SK-N-MC (cell line): Measurements from ENCODE around the gene CDH4.
"Not testable (repeated sequence)": the region's sequence is repeated elsewhere in the genome, so short reads cannot be mapped to it uniquely, and the experiment has no call there.

ENCODE experiments used
- DNase-seq: peaks from one replicate; pipeline ENCODE4 v3.0.0-alpha.2; 2011; ENCODE audit warnings: low read depth, low spot score
- H3K27ac ChIP-seq: fragments of 200-600 bp; sonication (generic); 2 replicates; pipeline ENCODE4 v1.5.1; 2016; ENCODE audit warnings: mixed run types
- H3K36me3 ChIP-seq: fragments of 200-600 bp; sonication (generic); 2 replicates; pipeline ENCODE4 v1.6.1; 2017; ENCODE audit warnings: antibody characterized with exemption, low read length, mixed read lengths; ENCODE audit not compliant: insufficient read depth
- H3K4me3 ChIP-seq: fragments of 200-600 bp; sonication (generic); 2 replicates; pipeline ENCODE4 v1.5.1; 2016
- H3K9ac ChIP-seq: fragments of 200-600 bp; sonication (generic); 2 replicates; pipeline ENCODE4 v1.8.0; 2017; ENCODE audit warnings: mixed run types, mixed read lengths; ENCODE audit not compliant: insufficient read length
- H3K9me3 ChIP-seq: fragments of 200-600 bp; sonication (generic); 2 replicates; pipeline ENCODE4 v1.6.1; 2017; ENCODE audit warnings: low read depth, mild to moderate bottlenecking, antibody characterized with exemption, low read length, moderate library complexity, mixed read lengths
- EZH2 ChIP-seq: fragments of 200-600 bp; sonication (generic); IDR thresholded peaks from one replicate; pipeline ENCODE4 v1.6.1; 2017; ENCODE audit warnings: antibody characterized with exemption
- FOXP2 ChIP-seq: optimal IDR thresholded peaks from 2 replicates; pipeline ENCODE3; 2011; ENCODE audit warnings: mild to moderate bottlenecking, moderate library complexity; ENCODE audit not compliant: insufficient read depth; ENCODE audit errors: extremely low read length, control extremely low read depth
- POLR2AphosphoS5 ChIP-seq: IDR thresholded peaks from 2 replicates; pipeline ENCODE4 v1.6.1; 2012; ENCODE audit warnings: mild to moderate bottlenecking, low read depth, low read length, borderline replicate concordance

The CDH4 gene

GRCh38 chr20:61460261-61461052, 208.4 kb downstream of the CDH4 start:
- no peak overlapping the region for H3K4me3 ChIP-seq
- no peak for DNase-seq
- H3K9ac ChIP-seq, result no peak overlapping the region
- no peak overlapping the region for H3K27ac ChIP-seq
- H3K36me3 ChIP-seq, result no peaks in the 10 kb centered on the region
- TF ChIP-seq FOXP2 (no peak), POLR2AphosphoS5 (no peak), EZH2 (no peak)
- H3K9me3 ChIP-seq, result no peaks in the 10 kb centered on the region

DNA sequence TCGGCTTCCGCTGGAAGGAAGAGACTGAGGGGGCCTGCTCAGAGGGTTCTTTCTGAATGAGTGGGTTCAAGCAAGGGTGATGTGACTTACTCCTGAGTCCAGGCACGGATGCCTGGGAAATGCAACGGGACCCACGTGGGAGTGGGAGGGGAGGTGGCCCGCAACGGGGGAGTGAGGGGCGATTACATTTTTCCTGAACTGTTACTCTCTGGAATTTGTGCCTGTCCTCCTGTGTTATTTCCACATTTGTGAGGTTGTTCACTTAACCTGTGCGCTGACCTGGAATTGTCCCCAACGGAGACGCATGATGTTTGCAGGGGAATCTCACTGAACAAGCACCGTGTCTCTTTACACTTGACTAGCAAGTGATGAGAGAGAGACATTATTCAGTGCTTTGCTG, 209.4 kb downstream of the CDH4 start:
- no peak for DNase-seq
- Histone ChIP-seq H3K36me3 (no peaks in the 10 kb centered on the region), H3K9me3 (no peaks in the 10 kb centered on the region), H3K27ac (no peak overlapping the region), H3K9ac (no peak overlapping the region), H3K4me3 (no peak overlapping the region)
- TF ChIP-seq FOXP2, result no peak
- no peak for TF ChIP-seq EZH2
- no peak for TF ChIP-seq POLR2AphosphoS5

DNA sequence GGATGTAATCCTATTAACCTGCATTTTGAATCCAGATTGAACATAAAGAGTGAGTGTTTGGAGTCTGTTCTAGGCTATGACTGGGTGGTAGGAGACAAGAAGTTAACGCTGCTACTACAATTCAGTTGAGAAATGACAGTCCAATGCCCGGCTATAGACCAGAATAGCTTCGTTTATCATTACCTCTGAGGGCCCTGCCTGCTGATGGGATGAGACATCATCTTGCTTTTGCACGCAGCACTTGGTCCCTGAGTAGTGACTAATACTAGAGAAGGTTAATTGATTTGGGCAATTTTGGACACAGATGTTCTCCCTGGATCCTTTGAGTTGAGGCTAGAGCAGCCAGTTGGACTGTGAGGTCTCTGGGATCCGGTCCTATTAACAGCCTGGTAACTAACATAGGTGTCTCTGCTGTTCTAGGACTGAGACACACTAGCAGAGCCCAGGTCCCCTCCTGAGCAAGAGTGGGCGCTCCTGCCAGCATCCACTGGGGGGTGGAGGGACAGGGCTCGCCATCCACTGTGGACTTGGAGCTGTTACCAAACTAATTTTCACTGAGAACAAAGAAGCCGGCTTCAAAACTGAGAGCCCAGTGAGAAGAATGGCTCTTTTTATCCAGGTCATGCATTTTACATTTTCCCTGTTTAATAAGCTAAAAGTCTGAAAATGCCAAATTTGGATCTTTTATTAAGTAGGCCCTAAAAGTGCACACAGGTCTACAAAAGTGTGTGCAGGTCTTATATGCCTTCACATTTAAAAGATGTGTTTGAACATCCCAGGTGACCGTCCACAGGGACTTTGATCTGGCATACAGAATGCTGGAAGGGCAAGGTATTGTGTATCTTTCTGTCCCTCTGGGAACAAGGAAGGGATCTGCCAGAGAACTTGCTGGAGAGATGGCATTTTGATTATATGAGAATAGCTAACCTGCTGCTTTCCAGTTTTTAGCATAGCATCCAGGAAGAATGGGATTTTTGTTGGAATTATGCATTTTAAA, 212.5 kb downstream of the CDH4 start:
- H3K9ac ChIP-seq, result no peak overlapping the region
- TF ChIP-seq FOXP2, result no peak
- TF ChIP-seq EZH2, result no peak
- no peak for TF ChIP-seq POLR2AphosphoS5
- H3K4me3 ChIP-seq, result no peak overlapping the region
- no peak for DNase-seq
- H3K36me3 ChIP-seq, result no peaks in the 10 kb centered on the region
- no peak overlapping the region for H3K27ac ChIP-seq
- no peaks in the 10 kb centered on the region for H3K9me3 ChIP-seq

DNA sequence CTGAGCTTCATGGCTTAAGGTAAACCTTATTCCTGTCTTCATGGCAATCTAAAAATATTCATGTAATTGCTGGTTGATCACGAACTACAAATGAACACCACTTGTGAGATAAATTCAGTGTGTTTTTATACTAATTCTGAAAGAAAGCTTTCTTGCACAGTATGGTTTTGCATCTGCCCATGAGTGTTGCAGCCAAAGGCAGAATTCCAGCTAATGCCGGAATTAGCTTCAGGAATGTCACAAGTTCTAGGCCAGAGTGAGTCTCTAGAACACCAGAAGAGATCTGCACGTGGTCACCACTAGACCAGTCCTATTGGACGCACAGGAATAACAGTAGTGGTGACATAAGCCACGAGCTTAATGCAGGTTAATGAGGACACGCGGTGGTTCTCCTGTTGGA, 223.7 kb downstream of the CDH4 start:
- TF ChIP-seq POLR2AphosphoS5 (no peak), FOXP2 (no peak), EZH2 (no peak)
- Histone ChIP-seq H3K36me3 (no peaks in the 10 kb centered on the region), H3K27ac (no peak overlapping the region), H3K9me3 (no peaks in the 10 kb centered on the region), H3K9ac (no peak overlapping the region), H3K4me3 (no peak overlapping the region)
- no peak for DNase-seq

GRCh38 chr20:61476956-61477355, 224.9 kb downstream of the CDH4 start:
- TF ChIP-seq FOXP2 (no peak), POLR2AphosphoS5 (no peak), EZH2 (no peak)
- Histone ChIP-seq H3K9me3 (no peaks in the 10 kb centered on the region), H3K36me3 (no peaks in the 10 kb centered on the region), H3K9ac (no peak overlapping the region), H3K27ac (no peak overlapping the region), H3K4me3 (no peak overlapping the region)
- no peak for DNase-seq

DNA sequence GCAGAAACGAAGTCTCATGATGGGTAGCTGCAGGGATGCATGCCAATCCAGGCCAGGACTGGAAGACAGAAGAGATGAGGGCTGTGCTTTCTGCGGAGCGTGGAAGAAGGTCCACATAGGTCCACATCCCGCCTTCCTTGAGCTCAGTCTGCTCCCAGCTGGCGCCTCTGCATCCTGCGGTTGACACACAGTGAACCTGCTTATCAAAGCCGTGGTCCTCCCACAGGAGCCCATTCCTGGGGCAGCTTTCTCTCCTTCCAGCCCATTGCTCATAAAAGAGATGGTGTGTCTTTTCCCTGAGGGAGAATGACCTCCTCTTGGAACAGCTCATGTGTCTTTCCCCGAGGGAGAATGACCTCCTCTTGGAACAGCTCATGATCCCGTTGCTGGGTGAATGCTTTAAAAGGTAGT, 225.4 kb downstream of the CDH4 start:
- Histone ChIP-seq H3K9ac (no peak overlapping the region), H3K36me3 (no peaks in the 10 kb centered on the region), H3K4me3 (no peak overlapping the region), H3K9me3 (no peaks in the 10 kb centered on the region), H3K27ac (no peak overlapping the region)
- TF ChIP-seq FOXP2, result no peak
- no peak for TF ChIP-seq EZH2
- TF ChIP-seq POLR2AphosphoS5, result no peak
- DNase-seq, result no peak

- H3K36me3 ChIP-seq, result no peaks in the 10 kb centered on the region
- no peak overlapping the region for H3K27ac ChIP-seq
- no peak overlapping the region for H3K9ac ChIP-seq
- no peak overlapping the region for H3K4me3 ChIP-seq
- no peaks in the 10 kb centered on the region for H3K9me3 ChIP-seq
- DNase-seq, result no peak
- no peak for TF ChIP-seq EZH2
- no peak for TF ChIP-seq POLR2AphosphoS5
- TF ChIP-seq FOXP2, result no peak
These were observed 226.0 kb downstream of the CDH4 start for GRCh38 chr20:61478094-61478493.

GRCh38 chr20:61478611-61479305, 226.7 kb downstream of the CDH4 start:
- no peak for TF ChIP-seq EZH2
- no peaks in the 10 kb centered on the region for H3K9me3 ChIP-seq

GRCh38 chr20:61479433-61479832, 227.4 kb downstream of the CDH4 start:
- not testable (repeated sequence) for H3K4me3 ChIP-seq, H3K36me3 ChIP-seq, H3K9ac ChIP-seq, H3K27ac ChIP-seq, H3K9me3 ChIP-seq, DNase-seq

More at GRCh38 chr20:61478611-61479305, 226.7 kb downstream of the CDH4 start:
- Histone ChIP-seq H3K27ac (no peak overlapping the region), H3K4me3 (no peak overlapping the region), H3K36me3 (no peaks in the 10 kb centered on the region), H3K9ac (no peak overlapping the region)
- no peak for DNase-seq
